Renal cortical epithelial cell (primary cell): ENCODE measurements around the gene UBA52. TPM values are rescaled to one million over a fixed set of nuclear protein-coding genes. Genes with fewer than 3 reads are reported as not detected.

ENCODE experiments used
- DNase-seq: peaks from one replicate; pipeline ENCODE4 v3.0.0-alpha.2; 2011; ENCODE audit warnings: low read depth
- total RNA-seq: library from RNA; depleted of rRNA; stranded (reverse); fragments of >200 nt; gene quantifications from 2 replicates; pipeline ENCODE4 v1.2.3, GENCODE V29; 2014

UBA52 gene
- total RNA-seq, 1 donor from 2014 or later: 485 TPM

DNA sequence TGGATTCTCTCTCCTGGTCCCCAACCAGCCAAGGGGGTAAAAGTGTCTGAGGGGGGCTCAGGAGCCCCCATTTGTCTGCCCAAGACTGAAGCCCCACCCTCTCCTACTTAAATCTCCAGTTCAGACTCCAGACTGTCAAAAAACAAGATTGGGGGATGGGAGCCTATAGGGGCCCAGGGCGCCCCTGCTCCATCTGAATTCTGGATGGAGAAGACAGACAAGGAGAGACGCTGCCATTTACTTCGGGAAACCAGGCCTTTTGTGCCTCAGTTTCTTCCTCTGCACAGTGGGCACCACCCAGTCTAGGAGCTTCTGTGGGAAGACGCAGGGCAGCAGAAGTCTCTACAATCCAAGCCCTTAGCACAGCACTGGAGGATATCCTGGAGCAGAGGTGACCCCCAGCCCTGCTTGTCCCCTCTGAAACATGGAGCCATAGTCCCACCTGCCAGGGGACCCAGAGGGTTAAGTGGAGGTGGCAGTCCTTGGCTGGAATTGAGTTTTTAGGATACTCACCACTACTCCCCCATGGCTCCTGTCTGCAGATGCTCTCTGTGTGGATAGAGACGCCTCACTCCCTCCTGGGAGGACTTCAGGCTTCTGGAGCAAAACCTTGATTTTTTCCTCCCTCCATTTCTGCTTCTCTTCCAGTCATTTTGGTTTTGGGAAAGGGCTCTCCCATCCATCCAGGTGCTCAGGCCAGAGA, 36.6 kb downstream of the UBA52 start:
- DNase-seq: no peak

DNA sequence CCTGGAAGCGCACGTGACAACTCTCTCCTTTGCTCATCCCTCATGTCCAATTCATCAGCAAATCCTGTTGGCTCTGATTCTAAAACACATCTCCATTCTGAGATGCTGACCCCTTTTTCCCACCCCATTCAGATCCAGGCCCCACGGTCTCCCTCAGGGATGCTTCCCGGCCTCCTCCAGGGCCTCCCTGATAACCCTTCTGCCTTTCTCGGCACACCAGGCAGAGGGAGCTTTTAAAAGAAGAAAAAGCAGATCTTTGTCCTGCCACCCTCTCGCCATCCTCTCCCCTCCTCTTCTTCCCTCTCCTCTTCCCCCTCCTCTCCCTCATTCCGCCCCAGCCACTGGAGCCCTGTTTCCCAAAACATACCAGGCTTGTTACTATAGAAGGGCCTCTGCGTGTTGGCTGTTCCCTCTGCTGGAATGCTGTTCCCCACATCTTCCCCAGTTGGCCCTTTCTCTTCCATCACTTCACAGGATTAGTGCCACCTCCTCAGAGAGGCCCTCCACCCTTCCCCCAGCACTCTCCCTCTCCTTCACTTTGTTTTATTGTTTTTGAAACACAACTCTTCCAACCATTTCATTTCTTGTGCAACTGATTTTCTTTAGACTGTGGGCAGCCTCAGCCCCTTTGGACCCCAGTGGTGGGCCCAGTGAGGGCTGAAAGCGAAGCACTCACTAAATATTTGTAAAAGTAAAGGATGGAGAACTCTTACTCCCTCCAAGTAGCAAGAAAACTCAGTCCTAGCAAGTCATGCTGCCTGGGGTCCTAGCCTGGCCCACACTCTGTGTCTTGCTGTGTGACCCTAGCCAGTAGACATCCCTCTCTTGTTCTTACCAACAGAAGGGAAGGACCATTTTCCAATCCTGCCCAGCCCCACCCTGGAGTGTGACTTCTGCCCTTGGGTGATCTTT, 37.4 kb downstream of the UBA52 start:
- DNase-seq: no peak

DNA sequence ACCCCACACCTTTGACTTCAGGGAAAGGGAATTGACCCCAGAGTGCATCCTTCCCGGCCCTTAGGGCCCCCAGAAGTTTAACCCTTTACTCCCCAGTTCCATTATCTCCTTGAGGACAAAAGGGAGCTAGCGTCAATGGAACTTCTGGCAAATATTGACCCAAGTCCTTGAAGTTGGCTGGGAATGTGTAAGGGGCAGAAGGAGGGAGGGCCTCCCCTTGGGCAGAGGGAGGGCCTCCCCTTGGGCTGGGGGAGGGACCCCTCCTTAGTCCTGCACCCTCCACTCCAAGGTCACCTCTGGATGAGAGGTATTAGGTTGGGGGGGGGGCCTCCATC, 38.0 kb downstream of the UBA52 start:
- no peak for DNase-seq

DNA sequence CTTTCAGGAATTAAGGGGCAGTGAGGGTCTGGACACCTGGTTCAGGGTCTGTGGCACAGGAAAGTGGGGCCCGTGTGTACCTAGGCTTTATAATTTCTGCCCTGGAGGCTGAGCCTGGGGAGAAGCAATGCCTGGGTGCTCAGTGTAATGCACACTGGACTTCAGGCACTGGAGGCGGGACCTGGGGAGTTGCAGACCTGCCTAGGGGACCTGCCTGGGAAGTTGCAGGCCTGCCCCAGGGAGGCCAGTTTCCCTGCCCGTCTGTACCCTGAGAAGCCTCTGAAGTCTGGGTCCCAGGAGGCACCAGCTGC, 38.5 kb downstream of the UBA52 start:
- DNase-seq: no peak

DNA sequence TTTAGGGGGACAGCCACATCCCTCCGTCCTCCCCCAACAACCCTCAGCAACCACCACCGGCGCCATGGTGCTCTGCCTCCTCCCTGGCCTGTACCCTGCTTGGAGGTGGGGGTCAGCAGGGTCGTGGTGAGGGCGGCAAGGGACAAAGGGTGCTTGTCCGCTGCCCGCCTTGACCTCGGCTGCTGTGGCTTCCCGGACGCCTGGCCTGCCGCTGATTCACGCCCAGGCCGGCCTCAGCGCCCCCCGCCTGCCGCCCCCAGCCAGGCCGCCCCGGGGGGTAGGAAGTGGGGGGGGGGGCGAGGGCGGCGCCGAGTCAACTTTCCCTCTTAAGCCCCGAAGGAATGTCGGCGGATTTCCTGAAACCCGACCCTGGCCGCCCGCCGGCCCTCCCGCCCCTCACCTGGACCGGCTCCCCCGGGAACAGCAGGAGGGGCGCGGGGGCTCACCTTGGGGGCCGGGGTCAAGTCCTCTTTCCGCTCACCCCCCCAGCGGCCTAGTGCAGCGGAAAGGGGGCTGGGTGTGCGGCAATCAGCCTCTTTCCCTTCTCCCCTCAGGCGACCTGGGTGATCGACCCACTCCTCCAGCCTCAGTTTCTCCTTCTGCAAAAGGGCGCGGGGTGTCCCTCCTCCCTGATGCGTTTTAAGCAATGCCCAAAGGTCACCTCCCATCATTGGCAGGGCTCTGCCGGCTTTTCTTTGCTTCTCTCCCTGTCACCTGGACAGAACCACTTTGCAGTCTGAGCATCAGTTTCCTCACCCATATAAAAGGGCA, 39.1 kb downstream of the UBA52 start:
- DNase-seq: no peak

DNA sequence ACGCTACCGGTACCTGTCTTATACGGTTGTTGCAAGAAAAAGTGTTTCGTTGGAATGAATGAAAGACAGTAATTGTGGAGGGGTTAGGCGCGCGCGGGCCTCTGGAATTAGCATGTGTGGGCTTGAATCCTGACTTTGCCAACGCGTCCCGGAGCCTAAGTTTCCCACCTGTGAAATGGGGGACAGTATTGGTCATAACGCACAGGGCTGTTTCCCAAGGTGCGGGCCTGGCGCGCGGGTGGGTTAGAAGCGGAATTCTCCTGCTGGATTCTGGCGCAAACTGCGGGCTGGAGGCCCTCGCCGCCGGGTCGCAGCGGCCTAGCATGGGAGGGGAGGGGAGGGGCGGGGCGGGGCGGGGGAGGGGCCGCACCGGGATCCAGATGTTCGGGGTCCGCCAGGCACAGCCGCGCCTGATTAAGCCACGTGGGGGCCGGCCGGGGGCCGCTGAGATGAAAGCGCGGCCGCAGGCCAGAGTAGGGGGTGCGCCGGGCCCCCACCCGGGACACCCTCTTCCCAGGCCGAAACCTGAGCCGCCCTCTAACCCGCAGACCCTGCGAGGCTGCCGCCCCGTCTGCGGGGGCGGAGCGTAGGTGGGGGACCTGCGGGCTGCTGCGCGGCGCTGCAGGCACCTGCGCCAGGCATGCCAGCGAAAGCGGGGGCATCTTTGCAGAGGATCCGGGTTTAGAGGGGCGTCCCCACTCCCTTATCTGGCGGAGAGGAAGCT, 39.8 kb downstream of the UBA52 start:
- no peak for DNase-seq

DNA sequence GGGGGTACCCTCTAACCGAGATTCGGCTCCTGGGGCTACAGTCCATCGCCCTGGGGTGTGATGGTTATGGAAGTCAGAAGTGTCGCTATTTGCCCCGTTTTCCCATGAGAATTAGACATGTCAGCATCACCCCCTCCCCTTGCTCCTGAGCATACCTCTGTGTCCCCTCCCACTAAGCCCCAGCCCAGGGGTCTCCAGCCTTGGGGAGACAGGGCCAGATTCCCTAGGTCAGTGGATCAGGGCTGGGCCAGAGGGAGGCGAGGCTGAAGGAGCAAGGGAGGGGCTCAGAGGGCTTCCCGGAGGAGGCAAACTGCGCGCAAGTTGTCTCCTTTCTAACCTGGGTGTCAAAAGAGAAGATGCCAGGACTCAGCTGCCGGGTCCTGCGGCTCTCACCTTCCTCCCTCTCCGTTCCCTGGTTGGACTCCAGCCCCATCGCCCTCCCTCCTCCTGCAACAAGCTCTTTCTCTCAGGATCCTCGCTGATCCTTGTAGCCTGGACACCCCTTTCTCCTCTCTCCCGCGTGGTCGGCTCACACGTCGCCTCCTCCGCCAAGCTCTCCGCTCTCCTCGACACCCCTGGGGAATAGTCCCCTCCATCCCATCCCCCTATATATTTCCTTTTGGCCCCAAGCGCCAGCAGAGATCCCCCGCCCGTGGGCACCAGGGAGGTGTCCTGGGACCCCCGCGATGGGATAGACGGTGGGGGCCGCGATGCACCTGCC, 40.6 kb downstream of the UBA52 start:
- no peak for DNase-seq

DNA sequence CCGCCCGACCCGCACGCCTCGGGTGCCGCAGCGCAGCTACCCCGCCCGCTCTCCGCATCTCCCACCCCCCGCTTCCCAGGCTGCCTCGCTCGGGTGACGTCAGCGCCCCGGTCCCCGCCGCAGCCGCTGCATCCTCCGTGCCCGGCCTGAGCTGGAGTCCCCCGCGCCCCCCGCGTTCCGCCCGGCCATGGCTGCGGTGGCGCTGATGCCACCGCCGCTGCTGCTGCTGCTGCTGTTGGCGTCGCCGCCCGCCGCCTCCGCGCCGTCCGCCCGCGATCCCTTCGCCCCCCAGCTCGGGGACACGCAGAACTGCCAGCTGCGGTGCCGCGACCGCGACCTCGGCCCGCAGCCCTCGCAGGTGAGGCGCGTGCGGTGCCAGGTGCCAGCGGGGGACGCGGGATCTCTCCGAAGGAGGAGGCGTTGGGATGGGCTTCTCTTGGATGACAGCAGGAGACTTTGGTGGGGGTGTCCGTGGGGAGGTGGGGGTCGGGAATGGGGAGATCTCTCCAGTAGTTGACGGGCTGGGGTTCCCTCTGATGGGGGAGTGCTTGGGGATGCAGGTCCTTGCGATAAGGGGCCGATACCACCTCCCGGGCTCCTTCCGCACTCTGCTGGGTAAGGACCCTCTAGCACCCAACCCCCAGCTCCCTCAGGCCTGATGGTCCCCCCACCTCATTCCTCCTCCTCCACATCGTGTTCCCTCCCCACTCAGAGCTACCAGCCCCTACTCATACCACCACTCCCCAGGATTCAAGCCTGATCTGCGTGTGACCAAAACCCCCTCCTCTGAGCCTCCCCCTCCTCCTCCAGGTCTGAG, 41.3 kb downstream of the UBA52 start, which contains the start of gene TMEM59L:
TSS of gene TMEM59L (plus strand) at position 99 of the 817 bp plus-strand sequence. CDS start at position 188, 89 bp downstream.
- no peak for DNase-seq

DNA sequence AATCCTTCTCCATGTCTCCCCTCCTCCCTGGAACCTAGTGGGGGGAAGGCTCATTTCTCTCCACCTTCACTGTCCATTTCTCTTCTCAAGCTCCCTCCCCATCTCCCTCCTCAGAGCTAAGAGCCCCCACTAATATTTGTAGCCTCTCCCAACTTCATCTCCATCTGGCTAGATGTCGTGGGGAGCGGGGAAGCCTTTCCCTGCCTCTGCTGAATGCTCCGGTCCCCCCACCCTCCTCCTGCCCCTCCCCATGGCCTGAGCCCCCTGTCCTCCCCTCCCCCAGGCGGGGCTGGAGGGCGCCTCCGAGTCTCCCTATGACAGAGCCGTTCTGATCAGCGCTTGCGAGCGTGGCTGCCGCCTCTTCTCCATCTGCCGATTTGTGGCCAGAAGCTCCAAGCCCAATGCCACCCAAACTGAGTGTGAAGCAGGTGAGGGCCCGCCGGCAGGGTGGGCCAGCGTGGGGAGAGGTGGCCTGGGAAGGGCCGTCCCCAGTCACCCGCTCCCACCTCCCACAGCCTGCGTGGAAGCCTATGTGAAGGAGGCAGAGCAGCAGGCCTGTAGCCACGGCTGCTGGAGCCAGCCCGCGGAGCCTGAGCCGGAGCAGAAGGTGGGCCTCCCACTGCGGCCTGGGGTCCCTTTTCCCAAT, 42.1 kb downstream of the UBA52 start:
- no peak for DNase-seq

DNA sequence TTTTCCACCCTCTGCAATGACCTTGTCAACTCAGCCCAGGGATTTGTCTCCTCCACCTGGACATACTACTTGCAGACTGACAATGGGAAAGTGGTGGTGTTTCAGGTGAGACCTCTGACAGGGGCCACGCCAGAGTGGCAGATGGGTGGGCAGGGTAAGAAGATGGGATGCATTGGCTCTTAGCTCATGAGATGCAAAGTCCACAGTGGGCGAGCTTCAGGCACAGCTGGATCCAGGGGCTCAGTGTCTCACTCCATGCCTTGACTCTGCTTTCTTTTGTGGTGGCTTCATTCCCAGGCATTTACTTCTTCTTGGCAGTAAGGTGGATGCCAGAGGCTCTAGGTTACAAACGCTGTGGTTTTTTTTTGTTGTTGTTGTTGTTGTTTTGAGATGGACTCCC, 44.4 kb downstream of the UBA52 start:
- DNase-seq: no peak

DNA sequence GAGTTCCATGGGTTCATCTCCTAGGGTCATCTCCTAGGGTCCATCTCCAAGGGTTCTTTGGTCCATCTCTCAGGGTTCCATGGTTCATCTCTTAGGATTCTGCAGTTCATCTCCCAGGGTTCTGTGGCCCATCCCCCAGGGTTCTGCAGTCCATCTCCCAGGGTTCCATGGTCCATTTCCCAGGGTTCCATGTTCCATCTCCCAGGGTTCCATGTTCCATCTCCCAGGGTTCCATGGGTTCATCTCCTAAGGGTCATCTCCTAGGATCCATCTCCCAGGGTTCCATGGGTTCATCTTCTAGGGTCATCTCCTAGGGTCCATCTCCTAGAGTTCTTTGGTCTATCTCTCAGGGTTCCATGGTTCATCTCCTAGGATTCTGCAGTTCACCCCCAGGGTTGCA, 45.9 kb downstream of the UBA52 start:
- no peak for DNase-seq

DNA sequence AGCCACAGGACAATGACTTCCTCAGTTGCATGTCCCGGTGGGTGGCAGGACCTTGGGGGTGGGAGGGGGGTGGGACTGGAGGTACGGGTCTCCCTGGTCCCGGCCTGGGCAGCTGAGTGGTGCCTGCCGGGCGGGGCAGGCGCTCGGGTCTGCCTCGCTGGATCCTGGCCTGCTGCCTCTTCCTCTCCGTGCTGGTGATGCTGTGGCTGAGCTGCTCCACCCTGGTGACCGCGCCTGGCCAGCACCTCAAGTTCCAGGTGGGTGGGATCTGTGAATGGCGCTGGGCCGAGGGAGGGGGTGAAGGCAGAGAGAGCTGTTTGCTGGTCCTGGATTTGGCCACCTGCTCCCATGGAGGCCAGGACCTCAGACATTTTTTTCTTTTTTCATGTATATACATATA, 46.6 kb downstream of the UBA52 start:
- DNase-seq: no peak

DNA sequence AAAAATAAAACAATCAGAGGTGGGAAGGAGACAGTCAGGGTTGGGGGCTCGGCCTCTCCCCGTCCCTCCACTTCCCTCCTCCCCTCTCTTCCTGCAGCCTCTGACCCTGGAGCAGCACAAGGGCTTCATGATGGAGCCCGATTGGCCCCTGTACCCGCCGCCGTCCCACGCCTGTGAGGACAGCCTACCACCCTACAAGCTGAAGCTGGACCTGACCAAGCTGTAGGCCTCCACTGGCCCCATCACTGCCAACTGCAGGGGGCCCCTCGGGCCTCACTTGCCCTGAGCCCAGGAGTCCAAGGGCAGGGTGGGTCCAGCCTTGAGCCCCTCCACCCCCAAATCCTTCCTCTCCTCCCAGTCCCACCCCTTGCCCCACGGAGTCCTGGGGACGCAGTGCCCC, 48.7 kb downstream of the UBA52 start:
- no peak for DNase-seq

DNA sequence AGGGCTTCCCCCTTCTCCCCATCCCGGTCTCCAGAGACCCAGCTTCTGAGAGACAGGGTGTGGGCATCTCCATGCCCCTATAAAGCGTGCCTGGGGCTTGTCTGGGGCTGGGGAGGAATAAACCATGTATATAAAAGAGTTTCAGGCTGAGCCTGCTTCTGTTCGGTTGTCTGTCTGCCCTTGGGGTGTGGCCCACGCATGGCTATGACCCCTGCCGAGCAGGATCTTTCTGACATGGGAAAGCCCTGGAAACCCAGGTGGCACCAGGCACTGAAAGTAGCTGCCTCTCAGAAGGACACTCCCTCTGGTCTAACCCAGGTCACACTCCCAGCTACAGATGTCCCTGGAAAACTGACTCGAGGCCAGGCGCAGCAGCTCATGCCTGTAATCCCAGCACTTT, 49.2 kb downstream of the UBA52 start:
- no peak for DNase-seq

DNA sequence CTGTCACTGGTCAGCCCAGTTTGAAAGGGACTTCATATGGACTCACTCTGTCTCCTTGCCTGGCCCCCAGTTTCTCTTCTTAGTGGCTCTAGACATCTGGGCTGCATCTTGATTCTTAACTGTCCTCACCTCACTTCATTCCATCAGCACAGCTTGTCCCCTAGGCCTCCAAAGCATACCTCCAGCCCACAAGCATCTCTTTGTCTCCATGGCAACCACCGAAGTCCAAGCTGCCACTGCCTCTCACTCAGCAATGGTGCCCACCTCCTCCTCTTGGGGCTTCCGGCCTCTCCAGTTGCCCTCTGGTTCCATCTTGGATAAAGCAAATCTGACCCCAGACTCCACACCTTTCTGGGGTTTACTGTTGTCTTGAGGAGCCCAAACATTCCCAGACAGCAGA, 55.2 kb downstream of the UBA52 start:
- DNase-seq: no peak

Other genes starting within 250 kb of the UBA52 start
- gene LSM4, start 248.8 kb upstream of the UBA52 start, total RNA-seq: 115 and 223 TPM in 2 replicates
- gene PGPEP1, start 231.3 kb upstream of the UBA52 start, total RNA-seq: 24.0 and 33.2 TPM in 2 replicates
- gene GDF15, start 185.7 kb upstream of the UBA52 start, total RNA-seq: 108 and 190 TPM in 2 replicates
- not detected in 2 replicates for gene LRRC25, start 174.2 kb upstream of the UBA52 start, total RNA-seq
- gene SSBP4, start 152.5 kb upstream of the UBA52 start, total RNA-seq: 40.5 and 49.3 TPM in 2 replicates
- 37.5 and 69.9 TPM in 2 replicates for gene ISYNA1, start 133.7 kb upstream of the UBA52 start, total RNA-seq
- gene ELL, start 49.8 kb upstream of the UBA52 start, total RNA-seq: 7.5 and 13.3 TPM in 2 replicates
- gene FKBP8, start 28.3 kb upstream of the UBA52 start, total RNA-seq: 215 and 278 TPM in 2 replicates
- gene KXD1, start 14.0 kb upstream of the UBA52 start, total RNA-seq: 47.6 and 76.4 TPM in 2 replicates
- gene REX1BD, start 16.9 kb downstream of the UBA52 start, total RNA-seq: 30.2 and 62.2 TPM in 2 replicates
- 0.30 TPM in 1 of 2 replicates, not detected in the other for gene CRLF1, start 34.9 kb downstream of the UBA52 start, total RNA-seq
- 0.40 TPM in 1 of 2 replicates, not detected in the other for gene TMEM59L, start 41.0 kb downstream of the UBA52 start, total RNA-seq
- gene KLHL26, start 65.2 kb downstream of the UBA52 start, total RNA-seq: 2.3 and 13.9 TPM in 2 replicates
- 0.17 and 3.2 TPM in 2 replicates for gene CRTC1, start 111.8 kb downstream of the UBA52 start, total RNA-seq
- gene COMP, start 219.4 kb downstream of the UBA52 start, total RNA-seq: 0.15 TPM in 1 of 2 replicates, not detected in the other